ENCODE results near the gene APLN. TPM values are rescaled to one million over a fixed set of nuclear protein-coding genes. Genes with fewer than 3 reads are reported as not detected.

Gene APLN
- total RNA-seq, 2 donors from 2014 or later = 1.7 to 3.5 TPM

DNA sequence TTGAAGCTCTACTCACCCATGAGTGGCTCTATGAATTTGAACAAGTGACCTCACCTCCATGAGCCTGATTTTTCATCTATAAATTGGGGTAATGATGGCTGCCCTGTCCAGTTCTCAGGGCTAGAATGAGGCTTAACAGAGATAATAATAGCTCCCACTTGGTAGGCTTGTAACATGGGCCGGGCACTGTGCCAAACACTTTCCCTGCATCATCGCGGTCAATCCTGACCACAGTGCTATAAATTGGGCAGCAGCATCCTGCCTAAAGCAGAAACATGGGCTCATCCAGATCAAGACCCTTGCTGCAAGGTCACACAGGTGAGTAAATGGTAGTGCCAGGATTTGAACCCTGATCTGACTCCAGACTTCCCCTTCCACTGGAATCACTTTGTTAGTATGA is 12.8 kb downstream of the APLN start:
- Histone ChIP-seq H3K9me3 (no peaks in the 10 kb centered on the region), H3K4me3 (no peak overlapping the region), H3K27me3 (replicated peaks; ENCODE audit: insufficient read depth) (no peaks in the 10 kb centered on the region), H3K36me3 (no peaks in the 10 kb centered on the region), H3K4me1 (replicated peaks) (no peaks in the 10 kb centered on the region), H3K27ac (no peak overlapping the region)
- 63% methylated on average over 3 of the region's 3 CpGs for whole genome bisulfite sequencing
- intact Hi-C loops (cut with DNase I) = no loop called here
- DNase-seq (ENCODE audit: low spot score) = no peak
- TF ChIP-seq, protein P1, sequence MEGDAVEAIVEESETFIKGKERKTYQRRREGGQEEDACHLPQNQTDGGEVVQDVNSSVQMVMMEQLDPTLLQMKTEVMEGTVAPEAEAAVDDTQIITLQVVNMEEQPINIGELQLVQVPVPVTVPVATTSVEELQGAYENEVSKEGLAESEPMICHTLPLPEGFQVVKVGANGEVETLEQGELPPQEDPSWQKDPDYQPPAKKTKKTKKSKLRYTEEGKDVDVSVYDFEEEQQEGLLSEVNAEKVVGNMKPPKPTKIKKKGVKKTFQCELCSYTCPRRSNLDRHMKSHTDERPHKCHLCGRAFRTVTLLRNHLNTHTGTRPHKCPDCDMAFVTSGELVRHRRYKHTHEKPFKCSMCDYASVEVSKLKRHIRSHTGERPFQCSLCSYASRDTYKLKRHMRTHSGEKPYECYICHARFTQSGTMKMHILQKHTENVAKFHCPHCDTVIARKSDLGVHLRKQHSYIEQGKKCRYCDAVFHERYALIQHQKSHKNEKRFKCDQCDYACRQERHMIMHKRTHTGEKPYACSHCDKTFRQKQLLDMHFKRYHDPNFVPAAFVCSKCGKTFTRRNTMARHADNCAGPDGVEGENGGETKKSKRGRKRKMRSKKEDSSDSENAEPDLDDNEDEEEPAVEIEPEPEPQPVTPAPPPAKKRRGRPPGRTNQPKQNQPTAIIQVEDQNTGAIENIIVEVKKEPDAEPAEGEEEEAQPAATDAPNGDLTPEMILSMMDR (IDR thresholded peaks at IDR 0.05) = no peak
- TF ChIP-seq POLR2A (IDR thresholded peaks at IDR 0.05) (no peak), POLR2AphosphoS5 (IDR thresholded peaks at IDR 0.05) (no peak)

DNA sequence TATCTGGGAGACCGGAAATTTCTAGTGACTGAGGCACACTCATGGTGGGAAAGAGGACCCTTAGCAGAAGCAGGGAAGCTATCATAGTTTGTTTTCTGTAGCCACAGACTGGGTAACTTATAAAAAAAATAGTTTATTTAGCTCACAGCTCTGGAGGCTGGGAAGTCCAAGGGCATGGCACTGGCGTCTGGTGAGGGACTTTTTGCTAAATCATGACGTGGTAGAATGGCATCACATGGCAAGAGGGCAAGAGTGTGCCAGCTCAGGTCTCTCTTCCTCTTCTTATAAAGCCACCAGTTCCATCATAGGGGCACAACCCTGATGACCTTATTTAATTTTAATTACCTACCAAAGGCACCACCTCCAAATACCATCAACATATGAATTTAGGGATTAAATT is 13.3 kb downstream of the APLN start:
- TF ChIP-seq, protein P1 (IDR thresholded peaks at IDR 0.05) = no peak
- no peak for TF ChIP-seq POLR2AphosphoS5 (IDR thresholded peaks at IDR 0.05)
- TF ChIP-seq POLR2A (IDR thresholded peaks at IDR 0.05) = no peak
- intact Hi-C loops (cut with DNase I) = no loop called here
- Histone ChIP-seq H3K27ac (no peak overlapping the region), H3K4me3 (no peak overlapping the region), H3K27me3 (replicated peaks; ENCODE audit: insufficient read depth) (no peaks in the 10 kb centered on the region), H3K36me3 (no peaks in the 10 kb centered on the region), H3K4me1 (replicated peaks) (no peaks in the 10 kb centered on the region), H3K9me3 (no peaks in the 10 kb centered on the region)
- WGBS = 100% methylated on average over 3 of the region's 3 CpGs
- DNase-seq (ENCODE audit: low spot score) = no peak

DNA sequence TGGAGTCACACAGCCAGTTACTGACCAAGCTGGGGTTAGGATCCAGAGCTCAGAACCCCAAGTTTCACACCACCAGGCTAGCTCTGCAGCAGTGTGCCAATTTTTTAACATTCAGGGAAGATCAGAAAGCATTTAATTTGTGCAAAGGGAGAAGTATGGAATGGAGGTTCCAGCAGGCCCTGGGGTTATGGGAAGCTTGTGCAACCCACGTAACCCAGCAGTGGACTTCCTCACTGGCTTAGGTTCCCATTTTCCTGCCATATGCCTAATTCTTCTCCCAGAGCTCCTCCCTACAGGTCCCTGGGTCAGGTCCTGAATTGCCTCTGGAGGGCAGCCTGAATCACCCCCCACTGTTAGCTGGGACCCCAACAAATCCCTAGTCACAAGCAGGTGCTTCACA is 14.0 kb downstream of the APLN start:
- Histone ChIP-seq H3K4me3 (no peak overlapping the region), H3K4me1 (replicated peaks) (no peaks in the 10 kb centered on the region), H3K27me3 (replicated peaks; ENCODE audit: insufficient read depth) (no peaks in the 10 kb centered on the region), H3K27ac (no peak overlapping the region), H3K9me3 (no peaks in the 10 kb centered on the region), H3K36me3 (no peaks in the 10 kb centered on the region)
- no peak for DNase-seq (ENCODE audit: low spot score)
- TF ChIP-seq POLR2AphosphoS5 (IDR thresholded peaks at IDR 0.05) (no peak), POLR2A (IDR thresholded peaks at IDR 0.05) (no peak)
- TF ChIP-seq, protein P1 (IDR thresholded peaks at IDR 0.05) = no peak
- intact Hi-C loops (cut with DNase I) = no loop called here
- WGBS = 100% methylated on average over 1 of the region's 1 CpG

DNA sequence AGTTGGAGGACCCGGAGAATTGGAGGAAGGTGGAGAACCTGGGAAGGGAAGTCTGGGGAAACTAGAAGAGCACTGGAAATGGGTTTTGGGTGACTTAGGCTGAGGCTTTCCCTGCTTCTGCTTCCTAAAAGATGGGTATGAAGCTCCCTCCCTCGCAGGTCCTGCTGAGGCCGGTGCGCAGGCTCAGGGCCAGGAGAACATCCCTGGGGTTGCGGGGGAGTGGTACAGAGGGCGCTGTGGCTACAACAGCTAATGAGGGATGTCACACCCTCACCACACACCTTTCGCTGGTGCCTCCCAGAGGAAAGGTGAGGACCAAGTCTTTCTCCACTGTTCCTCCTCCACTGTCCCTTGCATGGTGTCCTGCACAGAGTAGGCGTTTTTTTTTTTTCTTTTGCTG is 15.8 kb downstream of the APLN start:
- WGBS = 80% methylated on average over 6 of the region's 8 CpGs
- H3K27ac ChIP-seq = no peak overlapping the region
- no peaks in the 10 kb centered on the region for H3K4me1 ChIP-seq (replicated peaks)
- H3K4me3 ChIP-seq = no peak overlapping the region
- no peak for DNase-seq (ENCODE audit: low spot score)
- H3K27me3 ChIP-seq (replicated peaks; ENCODE audit: insufficient read depth) = no peaks in the 10 kb centered on the region
- intact Hi-C loops (cut with DNase I) = loop anchor here (5.0 to 10.0 kb wide), 2 partner anchors 88 to 186 kb away; no protein-coding TSS in a partner anchor
- no peaks in the 10 kb centered on the region for H3K36me3 ChIP-seq
- TF ChIP-seq, protein P1 (IDR thresholded peaks at IDR 0.05) = no peak
- TF ChIP-seq POLR2A (IDR thresholded peaks at IDR 0.05) = no peak
- no peak for TF ChIP-seq POLR2AphosphoS5 (IDR thresholded peaks at IDR 0.05)
- H3K9me3 ChIP-seq = no peaks in the 10 kb centered on the region

DNA sequence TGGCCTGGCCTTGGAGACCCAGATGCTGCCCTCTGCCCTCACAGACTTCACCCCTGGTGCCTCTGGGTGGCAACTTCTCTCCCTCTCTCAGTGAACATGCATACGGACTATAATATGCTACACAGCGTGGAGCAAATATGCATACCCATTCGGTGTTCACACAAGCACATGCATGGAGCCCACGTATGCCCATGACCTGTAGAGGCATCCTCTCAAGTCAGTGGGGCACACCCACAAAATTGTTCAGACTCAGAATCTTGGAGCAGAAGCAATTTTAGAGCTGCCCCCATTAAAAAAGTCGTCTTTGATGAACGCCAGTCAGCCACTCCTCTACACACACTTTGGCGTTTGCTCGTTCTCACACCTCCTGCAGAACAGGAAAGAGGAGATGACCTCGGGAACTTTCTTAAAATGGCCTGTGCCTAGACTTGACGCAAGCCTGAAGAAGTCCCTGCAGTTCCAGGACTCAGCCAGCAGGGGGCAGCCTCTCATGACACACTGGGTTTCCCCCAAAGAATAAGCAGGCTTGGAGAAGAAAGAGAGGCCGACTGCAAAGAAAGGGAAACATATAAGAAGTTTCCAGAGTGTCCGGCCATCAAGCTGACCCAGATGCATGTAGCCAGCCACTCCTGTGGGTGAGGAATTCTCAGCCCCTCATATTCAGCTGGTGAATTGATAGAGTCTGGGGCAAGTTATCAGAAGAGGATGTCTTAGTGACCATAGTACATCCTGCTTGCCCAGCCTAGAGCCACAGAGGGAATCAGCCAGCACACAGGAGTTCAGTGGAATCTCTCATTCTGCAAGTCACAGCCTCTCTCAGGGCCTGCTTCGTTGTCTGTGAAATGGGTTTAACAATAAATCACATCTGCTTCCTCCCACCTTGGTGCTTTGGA is 17.3 kb downstream of the APLN start:
- H3K4me3 ChIP-seq = no peak overlapping the region

More for the DNA sequence above, 17.3 kb downstream of the APLN start:
- no peaks in the 10 kb centered on the region for H3K9me3 ChIP-seq
- H3K4me1 ChIP-seq (replicated peaks) = no peaks in the 10 kb centered on the region
- 18% methylated on average over 10 of the region's 13 CpGs for WGBS
- H3K27me3 ChIP-seq (replicated peaks; ENCODE audit: insufficient read depth) = no peaks in the 10 kb centered on the region
- intact Hi-C loops (cut with DNase I) = loop anchor here (5.0 to 10.0 kb wide), 2 partner anchors 90 to 187 kb away; no protein-coding TSS in a partner anchor
- DNase-seq (ENCODE audit: low spot score) = peak; percentile 46
- no peaks in the 10 kb centered on the region for H3K36me3 ChIP-seq
- H3K27ac ChIP-seq = no peak overlapping the region
- TF ChIP-seq POLR2A (IDR thresholded peaks at IDR 0.05) = no peak
- TF ChIP-seq, protein P1 (IDR thresholded peaks at IDR 0.05) = peak; percentile 69 to 83 (median 78)
